ENCODE measurements around the gene PNMA8B. TPM values are rescaled to one million over a fixed set of nuclear protein-coding genes. Genes with fewer than 3 reads are reported as not detected.

The PNMA8B gene
- total RNA-seq, 4 donors from 2014 or later = 0.13 to 1.1 (median 0.79) TPM

- intact Hi-C loops (cut with DNase I) = no loop called here
- TF ChIP-seq POLR2A (IDR thresholded peaks at IDR 0.05) (no peak), CTCF (IDR thresholded peaks at IDR 0.05) (no peak)
- 88 to 94% methylated on average over 6 to 7 of the region's 7 CpGs for WGBS, 2 donors
- H3K27ac ChIP-seq = no peak overlapping the region
- no peaks in the 10 kb centered on the region for H3K9me3 ChIP-seq
- no peaks in the 10 kb centered on the region for H3K4me1 ChIP-seq
- DNase-seq = no peak
- H3K4me3 ChIP-seq = no peak overlapping the region
- H3K36me3 ChIP-seq = no peaks in the 10 kb centered on the region
- H3K27me3 ChIP-seq = peaks cover 0 to 24% (median 0%) of the 10 kb centered on the region in 4 donors
Measured at GRCh38 chr19:46536391-46536790, 40.7 kb upstream of the PNMA8B start.

- Histone ChIP-seq H3K27ac (no peak overlapping the region), H3K4me1 (peaks cover 6 to 16% (median 7%) of the 10 kb centered on the region in 3 donors), H3K27me3 (peaks cover 0 to 46% (median 0%) of the 10 kb centered on the region in 4 donors), H3K36me3 (no peaks in the 10 kb centered on the region), H3K4me3 (no peak overlapping the region), H3K9me3 (no peaks in the 10 kb centered on the region)
- no peak for DNase-seq
- no peak for TF ChIP-seq POLR2A (IDR thresholded peaks at IDR 0.05)
- no peak for TF ChIP-seq CTCF (IDR thresholded peaks at IDR 0.05)
- 83% methylated on average over 13 of the region's 16 CpGs; no CpG with 5 or more reads in 1 of the 2 donors for WGBS, 2 donors
- intact Hi-C loops (cut with DNase I) = no loop called here
Measured at GRCh38 chr19:46533621-46534081, 38.0 kb upstream of the PNMA8B start.

GRCh38 chr19:46533078-46533620 is 37.5 kb upstream of the PNMA8B start:
- peaks cover 0 to 51% (median 0%) of the 10 kb centered on the region in 4 donors for H3K27me3 ChIP-seq
- no peak overlapping the region for H3K4me3 ChIP-seq
- DNase-seq = no peak
- H3K27ac ChIP-seq = no peak overlapping the region
- intact Hi-C loops (cut with DNase I) = no loop called here
- H3K9me3 ChIP-seq = no peaks in the 10 kb centered on the region
- 46 to 67% methylated on average over 1 to 6 of the region's 12 CpGs for WGBS, 2 donors
- TF ChIP-seq POLR2A (IDR thresholded peaks at IDR 0.05) = no peak
- TF ChIP-seq CTCF (IDR thresholded peaks at IDR 0.05) = no peak
- H3K36me3 ChIP-seq = no peaks in the 10 kb centered on the region
- peaks cover 6 to 16% (median 7%) of the 10 kb centered on the region in 3 donors for H3K4me1 ChIP-seq

- H3K4me3 ChIP-seq = no peak overlapping the region
- intact Hi-C loops (cut with DNase I) = no loop called here
- H3K9me3 ChIP-seq = no peaks in the 10 kb centered on the region
- H3K27me3 ChIP-seq = peaks cover 0 to 48% (median 0%) of the 10 kb centered on the region in 4 donors
- H3K27ac ChIP-seq = no peak overlapping the region
- DNase-seq = no peak
- 50% methylated on average over 1 of the region's 1 CpG for WGBS, 2 donors
- H3K36me3 ChIP-seq = no peaks in the 10 kb centered on the region
- TF ChIP-seq POLR2A (IDR thresholded peaks at IDR 0.05) (no peak), CTCF (IDR thresholded peaks at IDR 0.05) (no peak)
- H3K4me1 ChIP-seq = peaks cover 6 to 16% (median 7%) of the 10 kb centered on the region in 3 donors
Measured at GRCh38 chr19:46530636-46531035, 35.0 kb upstream of the PNMA8B start.

- no peak for DNase-seq
Measured at GRCh38 chr19:46529622-46530451, 34.2 kb upstream of the PNMA8B start.

More at GRCh38 chr19:46529622-46530451, 34.2 kb upstream of the PNMA8B start:
- Histone ChIP-seq H3K36me3 (no peaks in the 10 kb centered on the region), H3K4me1 (peaks cover 6 to 16% (median 7%) of the 10 kb centered on the region in 3 donors), H3K9me3 (no peaks in the 10 kb centered on the region), H3K4me3 (no peak overlapping the region), H3K27ac (no peak overlapping the region), H3K27me3 (peaks cover 0 to 48% (median 0%) of the 10 kb centered on the region in 4 donors)
- intact Hi-C loops (cut with DNase I) = no loop called here
- 3 to 5% methylated on average over 13 of the region's 13 CpGs for WGBS, 2 donors
- TF ChIP-seq POLR2A (IDR thresholded peaks at IDR 0.05) (no peak), CTCF (IDR thresholded peaks at IDR 0.05) (peak; percentile 83 to 93 (median 90))

All from esophagus squamous epithelium (tissue), 5 donors.